HepG2 (cell line): ENCODE data around the gene NBEAL1. TPM values are rescaled to one million over a fixed set of nuclear protein-coding genes. Genes with fewer than 3 reads are reported as not detected.

Experiments
- ATAC-seq: fragments of 200-7000 bp; cut with Tn5 transposase; 3 replicates; pipeline ENCODE4 v1.9.1; 2020; ENCODE audit warnings: mild to moderate bottlenecking, moderate library complexity
- BruUV-seq: library from RNA; stranded (reverse); fragments of 400-500 nt; replicated peaks from 2 replicates; lab custom pipeline; 2021; lab: Mats Ljungman, UMichigan
- CTCF ChIA-PET: fragments of 300-600 bp; formaldehyde crosslinking; extraction: SDS; loops from one replicate; lab custom pipeline; 2021; ENCODE audit warnings: low total read pairs, inconsistent platforms, low intra/inter-chr PET ratio; lab: Yijun Ruan, JAX
- POLR2A ChIA-PET: fragments of 350-600 bp; sonication (Branson Sonifier 250); formaldehyde crosslinking; loops from one replicate; lab custom pipeline; 2020; ENCODE audit warnings: antibody characterized with exemption, inconsistent platforms; lab: Yijun Ruan, JAX
- DNase-seq: peaks from one replicate; pipeline ENCODE4 v3.0.0-alpha.2; 2015; ENCODE audit warnings: low spot score
- FAIRE-seq: peaks from 3 replicates; lab custom pipeline; 2011; peaks lifted over from hg19 to GRCh38; lab: Jason Lieb, UNC
- H2AFZ ChIP-seq: one replicate; pipeline ENCODE4 v1.6.1; 2011; ENCODE audit warnings: low read length, inconsistent platforms
- H3K27ac ChIP-seq: fragments of 300-600 bp; 3 replicates; pipeline ENCODE4 v1.8.0; 2011; ENCODE audit warnings: mixed run types, mild to moderate bottlenecking, mixed read lengths, low read length, inconsistent platforms; ENCODE audit not compliant: insufficient read depth; ENCODE audit errors: extremely low read length
- H3K27me3 ChIP-seq, 2 experiments: fragments of 200-600 bp in 1 of 2; 2 replicates in 1 of 2; 3 replicates in 1 of 2; pipeline versions ENCODE4 v1.6.0 to v1.8.0; 2011; ENCODE audit warnings: low read length in 2 of 2, mild to moderate bottlenecking in 2 of 2, moderate library complexity in 2 of 2, inconsistent platforms in 1 of 2; ENCODE audit not compliant: insufficient read depth in 2 of 2, control insufficient read depth in 1 of 2
- H3K36me3 ChIP-seq, 2 experiments: fragments of 200-600 bp in 1 of 2; replicated peaks in 1 of 2; 2 replicates in 1 of 2; 3 replicates in 1 of 2; pipeline versions ENCODE4 v1.5.1 to v1.8.0; 2011; ENCODE audit warnings: low read length in 2 of 2, inconsistent platforms in 1 of 2; ENCODE audit not compliant: insufficient read depth in 2 of 2, control insufficient read depth in 1 of 2
- H3K4me1 ChIP-seq: 2 replicates; pipeline ENCODE4 v1.5.1; 2012; ENCODE audit warnings: low read length, inconsistent platforms; ENCODE audit not compliant: insufficient read depth
- H3K4me2 ChIP-seq: 2 replicates; pipeline ENCODE4 v1.6.0; 2011; ENCODE audit warnings: low read depth, low read length, inconsistent platforms
- H3K4me3 ChIP-seq, 3 experiments: fragments of 200-600 bp in 1 of 3; sonication (generic), shearing (Covaris generic) in 1 of 3; replicated peaks in 1 of 3; 2 replicates each; pipeline ENCODE4 v1.5.1; 2011 to 2016; ENCODE audit warnings: low read length in 3 of 3, inconsistent platforms in 2 of 3, low read depth in 2 of 3, mild to moderate bottlenecking in 2 of 3, control low read depth in 1 of 3, mixed read lengths in 1 of 3; ENCODE audit not compliant: insufficient read depth in 1 of 3
- H3K79me2 ChIP-seq: one replicate; pipeline ENCODE4 v1.6.1; 2011; ENCODE audit warnings: low read length, inconsistent platforms; ENCODE audit not compliant: insufficient read depth
- H3K9ac ChIP-seq: 2 replicates; pipeline ENCODE4 v1.6.0; 2011; ENCODE audit warnings: mild to moderate bottlenecking, low read depth, low read length, inconsistent platforms; ENCODE audit not compliant: insufficient read depth
- H3K9me3 ChIP-seq: 2 replicates; pipeline ENCODE4 v1.5.1; 2012; ENCODE audit warnings: mild to moderate bottlenecking, low read length
- H4K20me1 ChIP-seq: 2 replicates; pipeline ENCODE4 v1.6.0; 2011; ENCODE audit warnings: inconsistent platforms, mild to moderate bottlenecking, low read length, moderate library complexity; ENCODE audit not compliant: insufficient read depth
- FOXK2 ChIP-seq: fragments of 450-650 bp; IDR thresholded peaks from 2 replicates; pipeline ENCODE4 v1.6.1; 2016
- HIC2 ChIP-seq: sonication (generic); formaldehyde crosslinking; IDR thresholded peaks from 2 replicates; pipeline ENCODE4 v1.9.0; 2022; ENCODE audit warnings: low read depth, missing genetic modification reagents
- NR2F2 ChIP-seq: IDR thresholded peaks from 2 replicates; pipeline ENCODE4 v1.6.1; 2012; ENCODE audit warnings: low read depth, inconsistent platforms, borderline replicate concordance
- PRDM4 ChIP-seq: sonication (generic); formaldehyde crosslinking; IDR thresholded peaks from 2 replicates; pipeline ENCODE4 v1.9.0; 2021; ENCODE audit warnings: missing genetic modification reagents, borderline replicate concordance
- SYNCRIP ChIP-seq: fragments of 200-400 bp; formaldehyde crosslinking; IDR thresholded peaks from 2 replicates; pipeline ENCODE4 v1.6.1; 2018; ENCODE audit warnings: mild to moderate bottlenecking, low read depth, low read length; ENCODE audit not compliant: insufficient read depth
- TBX3 ChIP-seq: fragments of 450-650 bp; IDR thresholded peaks from 2 replicates; pipeline ENCODE4 v1.6.1; 2017; ENCODE audit warnings: antibody characterized with exemption, mild to moderate bottlenecking, inconsistent platforms, borderline replicate concordance
- TFAP4 ChIP-seq: sonication (generic); IDR thresholded peaks from 2 replicates; pipeline ENCODE4 v1.6.1; 2016; ENCODE audit warnings: low read depth, borderline replicate concordance
- TP53 ChIP-seq: sonication (generic); formaldehyde crosslinking; conservative IDR thresholded peaks from 2 replicates; pipeline ENCODE4 v1.4.0; 2020; ENCODE audit warnings: missing genetic modification reagents
- ZBTB46 ChIP-seq: sonication (generic); formaldehyde crosslinking; IDR thresholded peaks from 2 replicates; pipeline ENCODE4 v1.4.0; 2020; ENCODE audit warnings: mild to moderate bottlenecking, missing genetic modification reagents, borderline replicate concordance
- ZNF382 ChIP-seq: sonication (generic); formaldehyde crosslinking; IDR thresholded peaks from 2 replicates; pipeline ENCODE4 v1.5.0; 2020; ENCODE audit warnings: missing genetic modification reagents, mild to moderate bottlenecking, borderline replicate concordance
- ZNF615 ChIP-seq: sonication (generic); formaldehyde crosslinking; IDR thresholded peaks from 2 replicates; pipeline ENCODE4 v1.5.0; 2020; ENCODE audit warnings: mild to moderate bottlenecking, missing genetic modification reagents, borderline replicate concordance
- ZNF780A ChIP-seq: sonication (generic); formaldehyde crosslinking; IDR thresholded peaks from 2 replicates; pipeline ENCODE4 v1.8.0; 2022; ENCODE audit warnings: mild to moderate bottlenecking, missing genetic modification reagents, moderate library complexity
- ZSCAN30 ChIP-seq: sonication (generic); formaldehyde crosslinking; IDR thresholded peaks from 2 replicates; pipeline ENCODE4 v1.5.0; 2020; ENCODE audit warnings: mild to moderate bottlenecking, missing genetic modification reagents
- WGBS: methylation state at CpG from one replicate; pipeline ENCODE4 v1.1.6; 2017; ENCODE audit warnings: low lambda C conversion rate; 5-methylcytosine and 5-hydroxymethylcytosine counted together
- in situ Hi-C: cut with HindIII; loops from 2 replicates; pipeline ENCODE4 v1.10.0; 2017; ENCODE audit warnings: low pct_unique_long_range_greater_than_20kb; ENCODE audit not compliant: extremely low pct_ligation_motif_present
- intact Hi-C: fragments of 100-400 bp; cut with micrococcal nuclease; formaldehyde crosslinking; loops from one replicate; pipeline ENCODE4 v1.10.0; 2022; ENCODE audit not compliant: unreplicated experiment
- polyA plus RNA-seq, 8 experiments: library from polyadenylated mRNA; depleted of rRNA in 3 of 8; stranded (reverse) in 7 of 8; unstranded in 1 of 8; fragments of >200 nt; fragmentation: Illumina TruSeq in 4 of 8; extraction: Trizol in 4 of 8; gene quantifications; 2 replicates each; pipeline versions ENCODE4 v1.2.1 to v1.2.3, GENCODE V29; 2011 to 2016; ENCODE audit warnings: low read depth in 4 of 8, missing spikeins in 1 of 8, mixed read lengths in 1 of 8; ENCODE audit not compliant: insufficient read depth in 1 of 8
- total RNA-seq, 5 experiments: library from RNA; depleted of rRNA; stranded (reverse); fragments of >200 nt; fragmentation: Illumina TruSeq; extraction: Trizol; gene quantifications; 2 replicates each; pipeline ENCODE4 v1.2.3, GENCODE V29; 2016; ENCODE audit warnings: low read depth in 1 of 5

NBEAL1 gene
- total and polyA plus RNA-seq, 2 of the 13 experiments (the other 11 are each of a cell fraction or from before 2014, with no cell fraction given): 6.4 to 15.7 TPM

- TF ChIP-seq ZSCAN30 (CRISPR knock-in tag): no peak
- no peak for TF ChIP-seq ZBTB46 (CRISPR knock-in tag)
- TF ChIP-seq TP53 (CRISPR knock-in tag): no peak
- TF ChIP-seq HIC2 (CRISPR knock-in tag): no peak
- TF ChIP-seq SYNCRIP: no peak
- no peak for TF ChIP-seq ZNF615 (CRISPR knock-in tag)
- no peak for TF ChIP-seq ZNF382 (CRISPR knock-in tag)
- TF ChIP-seq TFAP4: no peak
- no peak for TF ChIP-seq NR2F2
- TF ChIP-seq PRDM4 (CRISPR knock-in tag): no peak
- TF ChIP-seq TBX3: no peak
- no peak for TF ChIP-seq FOXK2
- TF ChIP-seq ZNF780A (CRISPR knock-in tag): no peak
- intact Hi-C loops (loop anchor here (5.0 kb wide), 1 partner anchor 45 kb away; no protein-coding TSS in a partner anchor), in situ Hi-C loops (no loop called here)
- H4K20me1 ChIP-seq: no peaks in the 10 kb centered on the region
- no peak for ATAC-seq
- no peaks in the 10 kb centered on the region for H3K79me2 ChIP-seq
- no peak overlapping the region for H3K4me3 ChIP-seq
- no peak for DNase-seq
- ChIA-PET CTCF (no interaction called here), POLR2A (no interaction called here)
- H3K4me1 ChIP-seq: peaks cover 23% of the 10 kb centered on the region
- no peak overlapping the region for H2AFZ ChIP-seq
- FAIRE-seq: no peak
- H3K9me3 ChIP-seq: no peaks in the 10 kb centered on the region
- H3K27me3 ChIP-seq: no peaks in the 10 kb centered on the region
- no peak overlapping the region for H3K4me2 ChIP-seq
- H3K27ac ChIP-seq: no peak overlapping the region
- H3K36me3 ChIP-seq: peaks cover 1 to 10% of the 10 kb centered on the region in 2 experiments; a peak in 3 of 5 replicates
- BruUV-seq: no TSS peak
- no peak overlapping the region for H3K9ac ChIP-seq
- WGBS: 94% methylated on average over 3 of the region's 3 CpGs
These were observed 47.5 kb downstream of the NBEAL1 start for GRCh38 chr2:203062126-203062525.
